ENCODE data around the gene MAN2B1. TPM values are rescaled to one million over a fixed set of nuclear protein-coding genes. Genes with fewer than 3 reads are reported as not detected.
A peak's percentile ranks its signal among the peaks of the same experiment; 100 is the strongest.
"Not testable (repeated sequence)": the region's sequence is repeated elsewhere in the genome, so short reads cannot be mapped to it uniquely, and the experiment has no call there.

MAN2B1 gene
- 100 to 1,000 TPM; 111 to 118 TPM for total RNA-seq

DNA sequence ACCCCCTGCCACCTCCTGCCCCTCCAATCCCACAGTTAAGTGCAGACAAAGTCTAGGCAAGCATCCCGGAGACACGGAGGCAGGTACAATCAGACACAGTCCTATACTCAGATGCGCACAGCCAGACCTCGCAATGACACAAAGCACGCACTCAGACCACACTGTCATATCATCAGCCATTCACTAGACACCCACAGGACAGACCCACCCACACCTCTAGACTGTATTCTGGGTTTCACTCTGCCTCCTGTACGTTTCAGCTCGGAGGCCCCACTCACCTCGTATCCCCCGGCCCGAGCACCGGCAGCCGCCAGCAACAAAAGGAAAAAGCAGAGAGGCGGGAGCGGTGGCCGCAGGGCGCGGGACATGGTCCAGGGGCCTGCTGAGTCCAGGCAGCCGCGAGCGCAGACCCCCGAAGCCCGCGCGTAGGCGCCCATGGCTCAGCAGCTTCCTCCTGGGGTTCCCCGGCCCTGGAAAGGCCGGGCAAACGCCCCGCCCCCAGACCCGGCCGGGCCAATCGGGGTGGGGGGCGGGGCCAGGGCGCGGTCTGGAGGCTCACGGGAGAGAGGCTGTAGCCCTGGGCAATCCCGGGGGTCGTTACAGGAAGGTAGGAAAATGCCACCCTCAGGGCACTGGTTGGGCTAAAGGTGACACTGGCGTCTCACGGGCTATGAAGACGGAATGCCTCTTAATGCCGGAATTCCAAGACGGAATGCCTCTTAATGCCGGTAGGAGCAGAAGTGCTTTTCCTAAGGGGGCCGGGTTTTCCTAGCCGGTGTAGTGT is at the start of gene MAN2B1, which contains the start of gene WDR83:
Gene MAN2B1 (minus strand): TSS at position 478 of the 784 bp plus-strand sequence. CDS start 41 bp downstream, at position 437.
Gene WDR83 (plus strand): TSS at position 543 of the 784 bp plus-strand sequence. CDS start 2,984 bp downstream, outside the sequence.
- TF ChIP-seq, protein P1, sequence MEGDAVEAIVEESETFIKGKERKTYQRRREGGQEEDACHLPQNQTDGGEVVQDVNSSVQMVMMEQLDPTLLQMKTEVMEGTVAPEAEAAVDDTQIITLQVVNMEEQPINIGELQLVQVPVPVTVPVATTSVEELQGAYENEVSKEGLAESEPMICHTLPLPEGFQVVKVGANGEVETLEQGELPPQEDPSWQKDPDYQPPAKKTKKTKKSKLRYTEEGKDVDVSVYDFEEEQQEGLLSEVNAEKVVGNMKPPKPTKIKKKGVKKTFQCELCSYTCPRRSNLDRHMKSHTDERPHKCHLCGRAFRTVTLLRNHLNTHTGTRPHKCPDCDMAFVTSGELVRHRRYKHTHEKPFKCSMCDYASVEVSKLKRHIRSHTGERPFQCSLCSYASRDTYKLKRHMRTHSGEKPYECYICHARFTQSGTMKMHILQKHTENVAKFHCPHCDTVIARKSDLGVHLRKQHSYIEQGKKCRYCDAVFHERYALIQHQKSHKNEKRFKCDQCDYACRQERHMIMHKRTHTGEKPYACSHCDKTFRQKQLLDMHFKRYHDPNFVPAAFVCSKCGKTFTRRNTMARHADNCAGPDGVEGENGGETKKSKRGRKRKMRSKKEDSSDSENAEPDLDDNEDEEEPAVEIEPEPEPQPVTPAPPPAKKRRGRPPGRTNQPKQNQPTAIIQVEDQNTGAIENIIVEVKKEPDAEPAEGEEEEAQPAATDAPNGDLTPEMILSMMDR (IDR thresholded peaks at IDR 0.05): no peak
- H3K4me1 ChIP-seq (ENCODE audit: control insufficient read depth in 1 of 2, low read depth in 2 of 2): peaks cover 25 to 43% of the 10 kb centered on the region in 2 donors
- DNase-seq (ENCODE audit: low spot score): no peak
- H3K27ac ChIP-seq: peak within 1 kb of the TSS; percentile 62 to 71
- ATAC-seq (ENCODE audit: insufficient number of reproducible peaks, low FRiP score, low read depth): no peak
- H3K4me3 ChIP-seq: peak within 1 kb of the TSS; percentile 91
- peaks cover 8% of the 10 kb centered on the region for H3K36me3 ChIP-seq
- no peaks in the 10 kb centered on the region for H3K27me3 ChIP-seq (replicated peaks; ENCODE audit: insufficient read depth)
- H3K9me3 ChIP-seq: no peaks in the 10 kb centered on the region

DNA sequence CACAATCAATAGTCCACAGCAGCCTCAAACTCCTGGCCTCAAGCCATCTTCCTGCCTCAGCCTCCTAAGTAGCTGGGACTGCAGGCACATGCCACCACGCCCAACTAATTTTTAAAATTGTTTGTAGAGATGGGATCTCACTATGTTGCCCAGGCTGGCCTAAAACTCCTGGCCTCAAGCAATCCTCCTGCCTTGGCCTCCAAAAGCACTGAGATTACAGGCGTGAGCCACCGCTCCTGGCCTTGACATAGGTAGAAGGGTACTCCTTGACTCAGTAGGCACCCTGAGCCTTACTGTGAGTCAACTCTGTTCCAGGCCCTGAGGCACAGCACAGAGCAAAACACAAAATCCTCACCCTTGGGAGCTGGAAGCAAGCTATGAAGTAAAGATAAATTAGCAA is 49.4 kb upstream of the MAN2B1 start:
- Histone ChIP-seq H3K4me3 (no peak overlapping the region), H3K27ac (no peak overlapping the region), H3K36me3 (peaks cover 68% of the 10 kb centered on the region), H3K4me1 (ENCODE audit: control insufficient read depth in 1 of 2, low read depth in 2 of 2) (peaks cover 10 to 12% of the 10 kb centered on the region in 2 donors), H3K27me3 (replicated peaks; ENCODE audit: insufficient read depth) (no peaks in the 10 kb centered on the region), H3K9me3 (no peaks in the 10 kb centered on the region)
- DNase-seq (ENCODE audit: low spot score) (no peak), ATAC-seq (ENCODE audit: insufficient number of reproducible peaks, low FRiP score, low read depth) (no peak)
- TF ChIP-seq, protein P1 (IDR thresholded peaks at IDR 0.05): no peak

DNA sequence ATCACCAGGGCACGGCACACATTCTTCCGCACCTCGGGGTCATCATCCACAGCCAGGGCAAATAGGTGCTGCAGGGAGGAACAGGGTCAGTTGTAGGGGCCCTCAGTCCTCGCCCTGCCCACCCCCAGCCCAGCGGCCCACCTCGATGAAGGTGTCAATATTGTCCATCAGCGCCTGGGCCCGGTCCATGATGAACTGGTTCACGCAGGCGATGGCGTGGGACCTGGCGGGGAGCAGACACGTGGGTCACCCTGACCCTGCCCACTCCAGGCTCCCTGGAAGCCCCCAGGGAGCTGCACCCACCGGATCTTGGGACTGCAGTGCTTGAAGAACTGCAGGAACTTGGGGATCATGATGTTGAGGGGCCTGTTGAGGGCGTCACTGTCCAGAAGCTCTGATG is 48.6 kb upstream of the MAN2B1 start:
- H3K36me3 ChIP-seq: peaks cover 76% of the 10 kb centered on the region
- H3K4me1 ChIP-seq (ENCODE audit: control insufficient read depth in 1 of 2, low read depth in 2 of 2): peaks cover 2 to 3% of the 10 kb centered on the region in 2 donors
- ATAC-seq (ENCODE audit: insufficient number of reproducible peaks, low FRiP score, low read depth) (no peak), DNase-seq (ENCODE audit: low spot score) (no peak)
- no peaks in the 10 kb centered on the region for H3K27me3 ChIP-seq (replicated peaks; ENCODE audit: insufficient read depth)
- no peak overlapping the region for H3K27ac ChIP-seq
- TF ChIP-seq, protein P1 (IDR thresholded peaks at IDR 0.05): no peak
- no peak overlapping the region for H3K4me3 ChIP-seq
- no peaks in the 10 kb centered on the region for H3K9me3 ChIP-seq

DNA sequence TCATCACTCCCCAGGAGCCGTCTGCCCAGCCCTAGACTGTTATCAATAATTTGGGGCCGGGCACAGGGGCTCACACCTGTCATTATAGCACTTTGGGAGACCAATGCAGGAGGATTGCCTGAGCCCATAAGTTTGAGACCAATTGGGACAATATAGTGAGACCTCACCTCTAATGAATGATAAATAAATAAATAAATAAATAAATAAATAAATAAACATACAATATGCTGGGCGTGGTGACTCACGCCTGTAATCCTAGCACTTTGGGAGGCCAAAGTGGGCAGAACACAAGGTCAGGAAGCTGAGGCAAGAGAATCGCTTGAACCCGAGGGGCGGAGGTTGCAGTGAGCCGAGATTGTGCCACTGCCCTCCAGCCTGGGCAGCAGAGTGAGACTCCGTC is 46.8 kb upstream of the MAN2B1 start:
- not testable (repeated sequence) for ATAC-seq (ENCODE audit: insufficient number of reproducible peaks, low FRiP score, low read depth); DNase-seq (ENCODE audit: low spot score); H3K9me3 ChIP-seq; H3K4me3 ChIP-seq; H3K27me3 ChIP-seq (replicated peaks; ENCODE audit: insufficient read depth); H3K27ac ChIP-seq; H3K4me1 ChIP-seq (ENCODE audit: control insufficient read depth in 1 of 2, low read depth in 2 of 2)
- peaks cover 81% of the 10 kb centered on the region for H3K36me3 ChIP-seq

DNA sequence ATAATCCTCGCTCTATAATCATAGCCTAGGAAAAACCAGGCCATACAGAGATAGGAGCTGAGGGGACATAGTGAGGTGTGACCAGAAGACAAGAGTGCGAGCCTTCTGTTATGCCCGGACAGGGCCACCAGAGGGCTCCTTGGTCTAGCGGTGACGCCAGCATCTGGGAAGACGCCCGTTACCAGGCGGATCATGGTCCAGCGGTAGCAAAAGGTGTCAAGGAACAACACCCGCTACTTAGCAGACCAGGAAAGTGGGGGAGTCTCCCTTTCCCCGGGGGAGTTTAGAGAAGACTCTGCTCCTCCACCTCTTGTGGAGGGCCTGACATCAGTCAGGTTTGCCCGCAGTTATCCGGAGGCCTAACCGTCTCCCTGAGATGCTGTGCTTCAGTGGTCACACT is 45.5 kb upstream of the MAN2B1 start:
- not testable (repeated sequence) for H3K9me3 ChIP-seq; H3K27me3 ChIP-seq (replicated peaks; ENCODE audit: insufficient read depth); DNase-seq (ENCODE audit: low spot score); H3K27ac ChIP-seq; H3K4me3 ChIP-seq; ATAC-seq (ENCODE audit: insufficient number of reproducible peaks, low FRiP score, low read depth); H3K4me1 ChIP-seq (ENCODE audit: control insufficient read depth in 1 of 2, low read depth in 2 of 2)
- H3K36me3 ChIP-seq: peaks cover 81% of the 10 kb centered on the region
- TF ChIP-seq, protein P1 (IDR thresholded peaks at IDR 0.05): peak; percentile 17
